Neural crest cell (in vitro differentiated cells): ENCODE measurements around the gene MPDZ. TPM values are rescaled to one million over a fixed set of nuclear protein-coding genes. Genes with fewer than 3 reads are reported as not detected.

Experiments used
- DNase-seq: peaks from one replicate; pipeline ENCODE4 v3.0.0; 2021; ENCODE audit warnings: low read depth, mixed read lengths, low spot score
- H3K27ac Mint-ChIP-seq: one replicate; pipeline ENCODE4 v1.8.0; 2021; ENCODE audit warnings: mild to moderate bottlenecking, mixed read lengths; ENCODE audit not compliant: unreplicated experiment
- H3K27me3 Mint-ChIP-seq: 2 replicates; pipeline ENCODE4 v1.8.0; 2021; ENCODE audit warnings: low read depth, mild to moderate bottlenecking, mixed read lengths
- H3K36me3 Mint-ChIP-seq: 2 replicates; pipeline ENCODE4 v1.8.0; 2021; ENCODE audit warnings: low read depth, mild to moderate bottlenecking, mixed read lengths
- H3K4me1 Mint-ChIP-seq: 2 replicates; pipeline ENCODE4 v1.8.0; 2021; ENCODE audit warnings: mixed read lengths
- H3K4me3 Mint-ChIP-seq: one replicate; pipeline ENCODE4 v1.8.0; 2021; ENCODE audit warnings: mild to moderate bottlenecking, mixed read lengths
- H3K9me3 Mint-ChIP-seq: 2 replicates; pipeline ENCODE4 v1.8.0; 2021; ENCODE audit warnings: mixed read lengths
- CTCF ChIP-seq: fragments of 200-600 bp; sonication (generic); conservative IDR thresholded peaks from 2 replicates; pipeline ENCODE4 v1.5.0; 2021; ENCODE audit warnings: antibody characterized with exemption, mild to moderate bottlenecking
- total RNA-seq: library from RNA; stranded (reverse); gene quantifications from 2 replicates; pipeline ENCODE4 v1.2.1, GENCODE V29; 2021

MPDZ gene
- total RNA-seq, 1 donor from 2014 or later: 69.4 TPM

- Mint-ChIP-seq H3K4me1 (peaks cover 27% of the 10 kb centered on the region), H3K27me3 (no peaks in the 10 kb centered on the region), H3K36me3 (no peaks in the 10 kb centered on the region), H3K4me3 (no peak overlapping the region), H3K27ac (no peak overlapping the region), H3K9me3 (no peaks in the 10 kb centered on the region)
- TF ChIP-seq CTCF: no peak
- DNase-seq: no peak
These were observed 3.5 kb upstream of the MPDZ start for GRCh38 chr9:13282998-13283397.

DNA sequence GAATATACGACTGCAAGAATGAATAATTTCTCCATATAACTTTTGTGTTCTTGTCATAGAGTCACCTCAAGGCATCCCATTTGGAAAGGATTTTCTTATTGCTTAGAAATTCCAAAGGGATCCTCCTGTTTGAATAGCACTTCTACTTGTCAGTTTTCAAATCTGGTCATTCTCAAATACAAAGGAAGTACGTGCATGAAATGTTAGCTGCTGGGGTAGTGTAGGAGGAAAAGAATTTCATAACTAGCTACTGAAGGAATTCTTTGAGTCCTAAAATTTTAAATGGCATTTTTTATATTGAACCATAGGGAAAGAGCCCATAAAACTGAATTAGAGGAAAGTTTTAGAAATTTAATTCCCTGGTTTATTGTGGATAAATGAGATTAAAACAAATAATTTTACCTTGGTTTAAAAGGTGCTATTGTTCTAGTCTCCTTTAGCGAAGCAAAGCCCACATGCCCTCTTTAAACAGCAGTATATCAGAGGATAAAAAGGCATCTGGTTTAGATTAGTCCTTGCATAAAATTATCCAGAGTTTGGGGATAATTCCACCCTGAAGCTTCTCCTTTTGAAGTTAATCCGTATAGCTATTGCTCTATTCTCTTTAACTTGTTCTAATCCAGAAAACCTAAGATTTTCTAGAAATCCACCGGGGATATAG lies 2.0 kb upstream of the MPDZ start:
- Mint-ChIP-seq H3K27ac (no peak overlapping the region), H3K36me3 (no peaks in the 10 kb centered on the region), H3K9me3 (no peaks in the 10 kb centered on the region), H3K4me3 (peak overlapping the region; percentile 47), H3K4me1 (peaks cover 37% of the 10 kb centered on the region), H3K27me3 (no peaks in the 10 kb centered on the region)
- no peak for DNase-seq
- no peak for TF ChIP-seq CTCF

GRCh38 chr9:13278368-13279246 lies 885 bp downstream of the MPDZ start:
- H3K4me3 Mint-ChIP-seq: peak overlapping the region; percentile 99
- DNase-seq: peak; percentile 48
- peak overlapping the region; percentile 100 for H3K27ac Mint-ChIP-seq
- H3K4me1 Mint-ChIP-seq: peaks cover 44% of the 10 kb centered on the region
- peaks cover 3% of the 10 kb centered on the region for H3K36me3 Mint-ChIP-seq
- no peak for TF ChIP-seq CTCF
- H3K9me3 Mint-ChIP-seq: no peaks in the 10 kb centered on the region
- no peaks in the 10 kb centered on the region for H3K27me3 Mint-ChIP-seq

- Mint-ChIP-seq H3K36me3 (peaks cover 3% of the 10 kb centered on the region), H3K9me3 (no peaks in the 10 kb centered on the region), H3K4me1 (peaks cover 38% of the 10 kb centered on the region), H3K27me3 (no peaks in the 10 kb centered on the region), H3K4me3 (peak overlapping the region; percentile 99), H3K27ac (peak overlapping the region; percentile 100)
- DNase-seq: no peak
- TF ChIP-seq CTCF: no peak
These were observed 1.5 kb downstream of the MPDZ start for GRCh38 chr9:13278023-13278367.

GRCh38 chr9:13274886-13275641 lies 4.4 kb downstream of the MPDZ start:
- Mint-ChIP-seq H3K27ac (no peak overlapping the region), H3K36me3 (peaks cover 3% of the 10 kb centered on the region), H3K27me3 (no peaks in the 10 kb centered on the region), H3K9me3 (no peaks in the 10 kb centered on the region), H3K4me1 (peaks cover 48% of the 10 kb centered on the region), H3K4me3 (peak overlapping the region; percentile 63)
- TF ChIP-seq CTCF: no peak
- no peak for DNase-seq
